ENCODE measurements around the gene KCNJ1. TPM values are rescaled to one million over a fixed set of nuclear protein-coding genes. Genes with fewer than 3 reads are reported as not detected.

The KCNJ1 gene
- total RNA-seq, 1 donor from 2014 or later, result not detected

DNA sequence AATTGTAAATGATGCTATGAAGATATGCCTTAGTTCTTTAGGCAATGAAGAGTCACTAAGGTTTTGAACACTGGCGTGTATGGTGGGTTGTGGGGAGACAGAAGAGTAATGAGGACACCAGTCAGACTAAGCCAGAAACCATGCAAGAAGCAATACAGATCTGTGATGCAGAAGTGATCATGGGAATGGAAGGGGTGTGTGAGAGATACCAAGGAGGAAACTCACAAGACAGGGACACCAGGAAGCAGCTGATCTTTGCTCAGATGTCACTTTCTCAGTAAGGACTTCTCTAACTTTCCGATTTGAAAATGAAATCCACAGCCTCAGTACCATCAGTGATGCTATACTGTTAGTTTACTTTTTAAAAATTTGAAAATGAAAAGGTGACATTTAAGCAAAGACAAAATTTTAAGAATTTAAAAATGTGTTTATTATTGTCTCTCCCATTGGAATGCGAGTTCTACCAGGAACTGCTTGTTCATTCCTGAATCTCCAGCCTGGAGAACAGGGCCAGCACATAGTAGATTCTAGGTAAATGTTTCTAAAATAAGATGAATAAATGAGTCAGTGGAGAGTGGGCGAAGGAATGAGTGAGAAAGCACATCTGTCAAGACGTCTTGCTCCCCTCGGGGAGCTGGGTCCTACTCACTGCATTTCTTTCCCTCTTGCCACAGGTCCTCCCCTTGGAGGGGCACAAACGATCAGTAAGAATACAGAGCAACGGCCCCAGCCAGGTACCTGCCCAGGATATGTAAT is 60.4 kb downstream of the KCNJ1 start:
- no peak overlapping the region for H3K4me3 ChIP-seq (ENCODE audit: low read depth, low read length)
- DNase-seq (ENCODE audit: low read depth), result no peak
- TF ChIP-seq, protein P1, sequence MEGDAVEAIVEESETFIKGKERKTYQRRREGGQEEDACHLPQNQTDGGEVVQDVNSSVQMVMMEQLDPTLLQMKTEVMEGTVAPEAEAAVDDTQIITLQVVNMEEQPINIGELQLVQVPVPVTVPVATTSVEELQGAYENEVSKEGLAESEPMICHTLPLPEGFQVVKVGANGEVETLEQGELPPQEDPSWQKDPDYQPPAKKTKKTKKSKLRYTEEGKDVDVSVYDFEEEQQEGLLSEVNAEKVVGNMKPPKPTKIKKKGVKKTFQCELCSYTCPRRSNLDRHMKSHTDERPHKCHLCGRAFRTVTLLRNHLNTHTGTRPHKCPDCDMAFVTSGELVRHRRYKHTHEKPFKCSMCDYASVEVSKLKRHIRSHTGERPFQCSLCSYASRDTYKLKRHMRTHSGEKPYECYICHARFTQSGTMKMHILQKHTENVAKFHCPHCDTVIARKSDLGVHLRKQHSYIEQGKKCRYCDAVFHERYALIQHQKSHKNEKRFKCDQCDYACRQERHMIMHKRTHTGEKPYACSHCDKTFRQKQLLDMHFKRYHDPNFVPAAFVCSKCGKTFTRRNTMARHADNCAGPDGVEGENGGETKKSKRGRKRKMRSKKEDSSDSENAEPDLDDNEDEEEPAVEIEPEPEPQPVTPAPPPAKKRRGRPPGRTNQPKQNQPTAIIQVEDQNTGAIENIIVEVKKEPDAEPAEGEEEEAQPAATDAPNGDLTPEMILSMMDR (conservative IDR thresholded peaks at IDR 0.05; ENCODE audit: low read depth, low read length), result no peak

DNA sequence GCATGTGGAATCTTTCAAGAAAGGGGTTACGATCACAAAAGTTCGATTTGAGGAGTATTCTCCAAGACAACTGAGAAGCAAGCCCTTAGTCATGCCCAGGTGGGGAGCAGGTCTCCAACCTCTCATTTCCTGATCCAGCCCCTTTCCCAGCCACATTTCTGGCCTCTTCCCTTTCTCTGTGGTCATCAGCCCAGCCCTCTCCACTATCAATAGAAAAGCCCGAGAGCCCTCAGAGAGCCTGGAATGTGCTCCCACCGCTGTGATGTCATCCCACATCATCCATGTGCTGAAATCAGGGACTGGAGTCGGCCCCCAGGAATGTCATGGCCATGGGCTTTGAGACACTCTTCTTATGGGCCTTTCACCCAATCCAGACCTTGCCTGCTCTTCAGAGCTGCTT is 62.6 kb downstream of the KCNJ1 start:
- TF ChIP-seq, protein P1 (conservative IDR thresholded peaks at IDR 0.05; ENCODE audit: low read depth, low read length), result no peak
- H3K4me3 ChIP-seq (ENCODE audit: low read depth, low read length), result no peak overlapping the region
- DNase-seq (ENCODE audit: low read depth), result no peak

DNA sequence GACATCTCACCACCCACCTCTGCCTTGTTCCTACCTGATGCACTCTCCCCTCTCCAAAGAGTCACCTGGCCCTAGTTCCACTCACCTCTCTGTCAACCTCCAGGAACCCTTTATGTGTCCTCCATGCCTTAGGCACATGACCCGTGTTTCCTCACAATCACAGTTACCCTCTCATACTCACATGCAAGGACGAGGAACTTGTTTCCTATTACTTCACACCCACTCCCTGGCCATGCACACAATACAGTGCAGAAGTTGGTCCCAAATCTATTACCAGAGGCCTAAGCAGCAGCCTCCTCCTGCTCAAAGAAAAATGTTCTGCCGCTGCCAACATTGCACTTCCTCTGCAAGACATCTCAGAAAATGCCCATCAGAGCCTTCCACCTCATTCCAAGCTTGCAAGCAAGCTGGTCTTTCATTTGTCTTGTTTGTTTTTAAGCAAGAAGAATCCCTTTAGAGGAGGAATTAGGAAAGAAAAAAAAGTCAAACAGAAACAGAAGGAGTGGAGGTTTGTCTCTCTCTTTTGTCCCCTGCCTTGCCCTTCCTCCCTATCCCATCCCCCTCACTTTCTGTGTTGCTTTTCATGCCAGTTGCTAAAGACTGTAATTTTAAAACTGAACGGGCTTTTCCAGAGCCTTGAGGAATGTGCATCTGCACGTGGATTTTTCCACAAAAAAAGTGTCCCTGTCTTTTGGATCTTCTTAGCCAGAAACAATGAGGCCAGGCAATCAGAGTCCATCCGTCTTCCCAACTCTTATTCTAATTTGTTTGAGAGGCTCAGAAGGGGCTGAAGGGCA is 63.4 kb downstream of the KCNJ1 start:
- DNase-seq (ENCODE audit: low read depth), result no peak
- TF ChIP-seq, protein P1 (conservative IDR thresholded peaks at IDR 0.05; ENCODE audit: low read depth, low read length), result no peak

DNA sequence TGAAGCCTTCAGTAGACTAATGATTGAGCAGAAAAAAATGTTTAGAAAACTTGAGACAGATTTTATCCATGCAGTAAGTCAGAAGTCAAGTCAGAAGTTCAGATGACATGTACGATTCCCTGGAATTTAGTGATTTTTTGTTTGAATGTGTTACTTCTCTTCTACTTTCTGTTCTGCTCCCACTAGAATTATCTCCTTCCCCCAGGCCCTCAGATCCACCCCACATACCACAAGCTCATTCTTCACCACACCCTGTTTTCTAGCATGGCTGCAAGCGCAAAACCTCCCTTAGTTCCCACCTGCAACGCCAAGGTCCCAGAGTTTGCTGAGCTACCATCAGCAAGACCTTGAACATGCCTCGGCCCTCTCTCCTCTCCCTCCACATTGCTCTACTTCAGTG is 64.1 kb downstream of the KCNJ1 start:
- H3K4me3 ChIP-seq (ENCODE audit: low read depth, low read length), result no peak overlapping the region
- DNase-seq (ENCODE audit: low read depth), result no peak
- TF ChIP-seq, protein P1 (conservative IDR thresholded peaks at IDR 0.05; ENCODE audit: low read depth, low read length), result no peak

More for the DNA sequence above, 63.4 kb downstream of the KCNJ1 start:
- no peak overlapping the region for H3K4me3 ChIP-seq (ENCODE audit: low read depth, low read length)

DNA sequence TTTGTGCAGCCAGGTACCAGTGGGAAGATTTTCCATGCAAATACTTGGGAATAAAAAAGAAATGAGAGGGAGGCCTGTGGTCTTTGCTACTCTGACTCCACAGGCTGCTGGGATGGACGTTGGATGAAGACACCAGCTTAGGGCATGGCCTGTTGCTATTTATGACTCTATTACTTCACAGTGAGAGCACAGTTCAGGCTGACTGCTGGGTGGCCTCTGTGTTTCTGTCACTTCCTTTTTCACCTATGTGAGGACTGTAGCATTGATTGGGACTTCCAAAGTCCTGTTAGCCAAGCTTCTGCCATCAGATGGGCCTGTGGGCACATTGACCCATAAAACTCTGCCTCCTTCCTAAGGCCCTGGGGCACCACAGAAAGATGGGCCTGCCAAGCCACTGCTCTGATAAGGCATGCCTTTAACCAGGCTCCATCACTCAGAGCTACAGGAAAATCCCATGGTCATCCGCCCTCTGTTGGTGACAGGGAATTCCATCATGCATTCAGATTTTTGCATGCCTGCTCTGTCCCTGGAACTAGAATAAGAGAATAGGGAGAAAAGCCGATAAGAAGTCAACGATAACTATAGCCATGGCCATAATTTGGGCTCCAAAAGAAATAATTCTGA is 64.6 kb downstream of the KCNJ1 start:
- DNase-seq (ENCODE audit: low read depth), result no peak
- no peak overlapping the region for H3K4me3 ChIP-seq (ENCODE audit: low read depth, low read length)
- TF ChIP-seq, protein P1 (conservative IDR thresholded peaks at IDR 0.05; ENCODE audit: low read depth, low read length), result peak; percentile 62

DNA sequence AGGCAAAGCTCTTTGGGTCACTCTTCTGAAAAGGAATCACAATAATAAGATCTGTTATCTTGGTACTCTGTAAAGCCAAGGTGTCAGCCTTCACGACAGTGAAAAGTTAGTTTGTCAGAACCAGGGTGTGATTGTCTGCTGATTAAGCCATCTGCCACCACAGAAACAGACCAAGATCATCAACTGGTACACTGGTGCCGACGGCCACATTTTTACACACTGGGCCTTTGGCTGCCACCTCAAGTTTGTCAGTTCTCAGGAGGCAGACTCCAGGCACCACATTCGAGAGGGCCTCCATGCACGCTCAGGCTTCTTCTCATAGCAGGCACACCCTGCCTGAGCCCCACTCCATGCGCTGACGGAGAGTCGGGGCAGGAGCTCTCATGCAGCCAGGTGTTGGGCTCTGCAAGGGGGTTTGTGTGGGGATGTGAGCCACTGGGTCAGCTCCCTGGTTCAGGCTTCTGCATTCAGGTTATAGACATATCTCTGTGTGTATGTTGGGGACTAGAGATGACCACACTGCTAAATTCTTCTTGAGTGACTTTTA is 66.2 kb downstream of the KCNJ1 start:
- DNase-seq (ENCODE audit: low read depth), result no peak
- TF ChIP-seq, protein P1 (conservative IDR thresholded peaks at IDR 0.05; ENCODE audit: low read depth, low read length), result no peak

More for the DNA sequence above, 66.2 kb downstream of the KCNJ1 start:
- H3K4me3 ChIP-seq (ENCODE audit: low read depth, low read length), result no peak overlapping the region
